ENCODE measurements around the gene PRDM12. TPM values are rescaled to one million over a fixed set of nuclear protein-coding genes. Genes with fewer than 3 reads are reported as not detected.
A peak's percentile ranks its signal among the peaks of the same experiment; 100 is the strongest.

PRDM12 gene
- total and polyA plus RNA-seq, 2 of the 8 experiments (the other 6 are each of a cell fraction or from before 2014, with no cell fraction given), result 0.14 to 0.22 TPM

DNA sequence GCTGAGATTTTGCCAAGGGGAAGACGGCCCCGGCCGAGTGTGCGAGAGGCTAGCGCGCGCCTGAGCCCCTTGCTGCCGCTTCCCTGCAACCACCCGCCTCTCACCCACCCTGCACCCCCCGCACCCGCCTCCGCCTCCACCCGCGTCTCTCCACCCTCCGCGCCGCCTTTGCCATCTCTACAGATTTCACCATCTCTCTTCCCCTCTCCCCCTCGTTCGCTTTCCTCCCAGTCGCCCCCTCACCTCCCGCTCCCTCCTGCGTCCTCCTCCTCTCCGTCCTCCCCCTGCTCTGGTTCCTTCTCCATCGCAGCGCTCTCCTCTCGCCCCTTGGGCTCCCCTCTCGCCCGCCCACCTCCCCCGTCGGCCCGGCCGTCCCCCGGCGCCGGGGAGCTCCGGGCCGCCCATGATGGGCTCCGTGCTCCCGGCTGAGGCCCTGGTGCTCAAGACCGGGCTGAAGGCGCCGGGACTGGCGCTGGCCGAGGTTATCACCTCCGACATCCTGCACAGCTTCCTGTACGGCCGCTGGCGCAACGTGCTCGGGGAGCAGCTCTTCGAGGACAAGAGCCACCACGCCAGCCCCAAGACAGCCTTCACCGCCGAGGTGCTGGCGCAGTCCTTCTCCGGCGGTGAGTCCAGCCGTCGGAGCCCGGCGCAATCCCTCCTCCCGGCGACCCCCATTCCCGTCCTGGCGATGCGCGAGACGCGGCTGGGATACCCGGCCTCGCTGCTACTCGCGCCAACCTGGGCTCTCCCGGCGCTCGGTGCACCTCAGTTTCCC, at the start of gene PRDM12 (continued):
- TF ChIP-seq CHD7 (IDR thresholded peaks at IDR 0.05; ENCODE audit: insufficient replicate concordance, low read length), result no peak
- TF ChIP-seq BRCA1 (IDR thresholded peaks at IDR 0.05; ENCODE audit: low read depth, low read length), result no peak
- no peak; a peak in 1 of 3 replicates for TF ChIP-seq EP300 (IDR thresholded peaks at IDR 0.05; ENCODE audit: borderline replicate concordance in 1 of 2, low read depth in 2 of 2, low read length in 2 of 2)
- peak; percentile 79 for TF ChIP-seq E2F6 (IDR thresholded peaks at IDR 0.05)
- TF ChIP-seq TCF12 (IDR thresholded peaks at IDR 0.05; ENCODE audit: low read depth, low read length), result no peak
- TF ChIP-seq TEAD4 (IDR thresholded peaks at IDR 0.05; ENCODE audit: low read depth, low read length), result no peak
- TF ChIP-seq SIRT6 (IDR thresholded peaks at IDR 0.05; ENCODE audit: low read length), result no peak
- TF ChIP-seq, protein P1, sequence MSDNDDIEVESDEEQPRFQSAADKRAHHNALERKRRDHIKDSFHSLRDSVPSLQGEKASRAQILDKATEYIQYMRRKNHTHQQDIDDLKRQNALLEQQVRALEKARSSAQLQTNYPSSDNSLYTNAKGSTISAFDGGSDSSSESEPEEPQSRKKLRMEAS (IDR thresholded peaks at IDR 0.05), result peak; percentile 85
